ENCODE measurements around the gene PRKCZ.

DNA sequence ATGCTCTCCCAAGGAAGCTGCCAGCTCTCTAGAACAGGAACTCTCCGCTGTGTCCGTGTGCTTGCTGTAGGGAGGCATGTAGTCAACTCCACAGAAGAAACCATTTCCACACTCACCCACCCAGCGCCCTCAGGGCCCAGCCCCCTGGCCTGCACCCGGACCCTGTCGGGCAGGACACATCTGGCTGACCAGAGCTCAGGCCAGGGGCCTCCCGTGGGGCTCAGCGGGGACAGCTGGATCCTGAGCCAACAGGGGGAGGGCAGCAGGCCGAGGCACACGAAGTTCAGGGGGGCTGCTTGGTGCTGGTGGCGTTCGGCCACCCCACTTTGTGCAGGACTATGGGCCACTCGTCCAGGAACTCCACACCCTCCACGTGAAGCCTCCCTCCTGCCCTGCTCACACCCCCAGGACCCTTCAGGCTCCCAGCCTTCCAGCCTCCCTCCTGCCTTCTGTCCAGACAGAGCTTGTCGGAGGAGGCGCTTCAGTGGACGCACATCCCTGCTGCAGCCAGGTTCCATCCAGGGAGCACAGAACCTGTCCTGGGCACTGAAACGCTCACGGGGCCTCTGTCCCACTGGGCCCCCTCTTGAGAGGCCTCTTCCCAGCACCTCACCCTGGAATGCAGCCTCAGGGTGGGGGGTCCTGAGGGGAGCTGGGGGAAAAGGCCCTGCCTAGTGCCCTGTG, 159.3 kb downstream of the PRKCZ start:
- TF ChIP-seq, protein P1, sequence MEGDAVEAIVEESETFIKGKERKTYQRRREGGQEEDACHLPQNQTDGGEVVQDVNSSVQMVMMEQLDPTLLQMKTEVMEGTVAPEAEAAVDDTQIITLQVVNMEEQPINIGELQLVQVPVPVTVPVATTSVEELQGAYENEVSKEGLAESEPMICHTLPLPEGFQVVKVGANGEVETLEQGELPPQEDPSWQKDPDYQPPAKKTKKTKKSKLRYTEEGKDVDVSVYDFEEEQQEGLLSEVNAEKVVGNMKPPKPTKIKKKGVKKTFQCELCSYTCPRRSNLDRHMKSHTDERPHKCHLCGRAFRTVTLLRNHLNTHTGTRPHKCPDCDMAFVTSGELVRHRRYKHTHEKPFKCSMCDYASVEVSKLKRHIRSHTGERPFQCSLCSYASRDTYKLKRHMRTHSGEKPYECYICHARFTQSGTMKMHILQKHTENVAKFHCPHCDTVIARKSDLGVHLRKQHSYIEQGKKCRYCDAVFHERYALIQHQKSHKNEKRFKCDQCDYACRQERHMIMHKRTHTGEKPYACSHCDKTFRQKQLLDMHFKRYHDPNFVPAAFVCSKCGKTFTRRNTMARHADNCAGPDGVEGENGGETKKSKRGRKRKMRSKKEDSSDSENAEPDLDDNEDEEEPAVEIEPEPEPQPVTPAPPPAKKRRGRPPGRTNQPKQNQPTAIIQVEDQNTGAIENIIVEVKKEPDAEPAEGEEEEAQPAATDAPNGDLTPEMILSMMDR (conservative IDR thresholded peaks at IDR 0.05) = no peak
- TF ChIP-seq EZH2 (IDR thresholded peaks at IDR 0.05; ENCODE audit: low read depth) = no peak

Data from PC-9 (cell line).